Measurements from ENCODE around the gene ARRB1.

DNA sequence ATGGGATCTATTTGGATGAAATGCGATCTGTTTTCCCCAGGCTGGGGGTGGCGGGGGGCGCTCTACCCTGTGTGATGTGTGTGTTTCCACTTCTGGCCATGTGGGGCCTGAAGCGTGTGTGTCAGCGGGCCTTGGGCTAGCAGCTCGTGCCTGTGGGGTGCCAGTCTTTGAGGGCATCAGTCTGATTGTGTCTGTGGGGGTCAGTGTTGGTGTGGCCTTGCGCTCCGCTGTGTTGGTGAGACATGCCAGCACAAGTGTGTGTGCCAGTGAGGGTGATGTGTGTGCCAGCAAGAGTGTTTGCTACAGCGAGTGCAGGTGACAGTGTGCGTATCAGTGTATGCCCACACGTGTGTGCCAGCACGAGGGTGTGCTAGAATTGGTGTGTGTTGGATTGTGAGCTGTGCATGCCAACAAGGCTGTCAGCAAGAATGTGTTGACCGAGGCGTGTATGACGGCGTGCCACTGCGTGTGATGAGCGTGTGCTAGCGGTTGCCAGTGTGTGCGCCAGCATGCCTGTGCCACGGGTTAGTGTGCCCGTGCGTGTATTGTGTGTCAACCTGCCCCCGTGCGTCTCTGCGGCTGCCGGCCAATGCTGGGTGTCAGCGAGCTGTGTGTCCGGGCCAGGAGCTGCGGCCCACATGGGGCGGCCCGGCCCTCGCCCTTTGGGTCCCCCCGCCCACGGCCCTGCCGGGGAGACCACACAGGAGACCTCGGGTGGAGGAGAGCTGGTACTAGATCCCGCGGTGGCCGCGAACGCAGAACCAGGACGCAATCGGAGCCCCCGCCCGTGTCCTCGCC lies 519 bp downstream of the ARRB1 start:
- TF ChIP-seq GABPA (IDR thresholded peaks at IDR 0.05; ENCODE audit: low read depth) (no peak), RAD21 (IDR thresholded peaks at IDR 0.05; ENCODE audit: low read length) (no peak), SIN3A (IDR thresholded peaks at IDR 0.05; ENCODE audit: borderline replicate concordance, low read depth, low read length) (no peak), JUND (IDR thresholded peaks at IDR 0.05) (no peak), MXI1 (IDR thresholded peaks at IDR 0.05; ENCODE audit: low read depth, low read length) (peak; percentile 67; the same call in 1 of the 2 replicates), NRF1 (IDR thresholded peaks at IDR 0.05; ENCODE audit: low read depth, low read length) (no peak), POLR2AphosphoS5 (IDR thresholded peaks at IDR 0.05; ENCODE audit: low read depth, low read length) (no peak)
- TF ChIP-seq, protein P1, sequence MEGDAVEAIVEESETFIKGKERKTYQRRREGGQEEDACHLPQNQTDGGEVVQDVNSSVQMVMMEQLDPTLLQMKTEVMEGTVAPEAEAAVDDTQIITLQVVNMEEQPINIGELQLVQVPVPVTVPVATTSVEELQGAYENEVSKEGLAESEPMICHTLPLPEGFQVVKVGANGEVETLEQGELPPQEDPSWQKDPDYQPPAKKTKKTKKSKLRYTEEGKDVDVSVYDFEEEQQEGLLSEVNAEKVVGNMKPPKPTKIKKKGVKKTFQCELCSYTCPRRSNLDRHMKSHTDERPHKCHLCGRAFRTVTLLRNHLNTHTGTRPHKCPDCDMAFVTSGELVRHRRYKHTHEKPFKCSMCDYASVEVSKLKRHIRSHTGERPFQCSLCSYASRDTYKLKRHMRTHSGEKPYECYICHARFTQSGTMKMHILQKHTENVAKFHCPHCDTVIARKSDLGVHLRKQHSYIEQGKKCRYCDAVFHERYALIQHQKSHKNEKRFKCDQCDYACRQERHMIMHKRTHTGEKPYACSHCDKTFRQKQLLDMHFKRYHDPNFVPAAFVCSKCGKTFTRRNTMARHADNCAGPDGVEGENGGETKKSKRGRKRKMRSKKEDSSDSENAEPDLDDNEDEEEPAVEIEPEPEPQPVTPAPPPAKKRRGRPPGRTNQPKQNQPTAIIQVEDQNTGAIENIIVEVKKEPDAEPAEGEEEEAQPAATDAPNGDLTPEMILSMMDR (IDR thresholded peaks at IDR 0.05), result peak; percentile 13; the same call in 1 of the 2 replicates
- TF ChIP-seq, protein P2, sequence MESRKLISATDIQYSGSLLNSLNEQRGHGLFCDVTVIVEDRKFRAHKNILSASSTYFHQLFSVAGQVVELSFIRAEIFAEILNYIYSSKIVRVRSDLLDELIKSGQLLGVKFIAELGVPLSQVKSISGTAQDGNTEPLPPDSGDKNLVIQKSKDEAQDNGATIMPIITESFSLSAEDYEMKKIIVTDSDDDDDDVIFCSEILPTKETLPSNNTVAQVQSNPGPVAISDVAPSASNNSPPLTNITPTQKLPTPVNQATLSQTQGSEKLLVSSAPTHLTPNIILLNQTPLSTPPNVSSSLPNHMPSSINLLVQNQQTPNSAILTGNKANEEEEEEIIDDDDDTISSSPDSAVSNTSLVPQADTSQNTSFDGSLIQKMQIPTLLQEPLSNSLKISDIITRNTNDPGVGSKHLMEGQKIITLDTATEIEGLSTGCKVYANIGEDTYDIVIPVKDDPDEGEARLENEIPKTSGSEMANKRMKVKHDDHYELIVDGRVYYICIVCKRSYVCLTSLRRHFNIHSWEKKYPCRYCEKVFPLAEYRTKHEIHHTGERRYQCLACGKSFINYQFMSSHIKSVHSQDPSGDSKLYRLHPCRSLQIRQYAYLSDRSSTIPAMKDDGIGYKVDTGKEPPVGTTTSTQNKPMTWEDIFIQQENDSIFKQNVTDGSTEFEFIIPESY (IDR thresholded peaks at IDR 0.05; ENCODE audit: borderline replicate concordance, low read depth), result no peak
- TF ChIP-seq, protein P3, sequence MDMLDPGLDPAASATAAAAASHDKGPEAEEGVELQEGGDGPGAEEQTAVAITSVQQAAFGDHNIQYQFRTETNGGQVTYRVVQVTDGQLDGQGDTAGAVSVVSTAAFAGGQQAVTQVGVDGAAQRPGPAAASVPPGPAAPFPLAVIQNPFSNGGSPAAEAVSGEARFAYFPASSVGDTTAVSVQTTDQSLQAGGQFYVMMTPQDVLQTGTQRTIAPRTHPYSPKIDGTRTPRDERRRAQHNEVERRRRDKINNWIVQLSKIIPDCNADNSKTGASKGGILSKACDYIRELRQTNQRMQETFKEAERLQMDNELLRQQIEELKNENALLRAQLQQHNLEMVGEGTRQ (IDR thresholded peaks at IDR 0.05; ENCODE audit: borderline replicate concordance, low read depth, low read length), result no peak

Measured in SK-N-SH (cell line).